Omental fat pad (tissue), 4 donors: ENCODE measurements around the gene MAML1. TPM values are rescaled to one million over a fixed set of nuclear protein-coding genes. Genes with fewer than 3 reads are reported as not detected.

Experiments used
- ATAC-seq: fragments of 150-250 bp; one replicate; pipeline ENCODE4 v1.9.1; 2016; ENCODE audit warnings: mild to moderate bottlenecking, moderate library complexity; ENCODE audit not compliant: low FRiP score
- DNase-seq: peaks from one replicate; pipeline ENCODE4 v3.0.0-alpha.2; 2019; ENCODE audit warnings: low spot score
- total RNA-seq, 4 donors: library from RNA; depleted of rRNA; stranded (reverse); fragments of >200 nt; gene quantifications; one replicate each; pipeline ENCODE4 v1.1.0, GENCODE V29; 2016
- TF ChIP-seq, protein P1 (sequence below), 3 donors: fragments of 450-650 bp; IDR thresholded peaks; one replicate each; pipeline ENCODE4 v1.5.1; 2016 to 2017; ENCODE audit warnings: antibody characterized with exemption in 3 of 3, mild to moderate bottlenecking in 3 of 3, moderate library complexity in 2 of 3

MAML1 gene
- total RNA-seq, 4 donors from 2014 or later = 12.6 to 28.1 (median 21.1) TPM

DNA sequence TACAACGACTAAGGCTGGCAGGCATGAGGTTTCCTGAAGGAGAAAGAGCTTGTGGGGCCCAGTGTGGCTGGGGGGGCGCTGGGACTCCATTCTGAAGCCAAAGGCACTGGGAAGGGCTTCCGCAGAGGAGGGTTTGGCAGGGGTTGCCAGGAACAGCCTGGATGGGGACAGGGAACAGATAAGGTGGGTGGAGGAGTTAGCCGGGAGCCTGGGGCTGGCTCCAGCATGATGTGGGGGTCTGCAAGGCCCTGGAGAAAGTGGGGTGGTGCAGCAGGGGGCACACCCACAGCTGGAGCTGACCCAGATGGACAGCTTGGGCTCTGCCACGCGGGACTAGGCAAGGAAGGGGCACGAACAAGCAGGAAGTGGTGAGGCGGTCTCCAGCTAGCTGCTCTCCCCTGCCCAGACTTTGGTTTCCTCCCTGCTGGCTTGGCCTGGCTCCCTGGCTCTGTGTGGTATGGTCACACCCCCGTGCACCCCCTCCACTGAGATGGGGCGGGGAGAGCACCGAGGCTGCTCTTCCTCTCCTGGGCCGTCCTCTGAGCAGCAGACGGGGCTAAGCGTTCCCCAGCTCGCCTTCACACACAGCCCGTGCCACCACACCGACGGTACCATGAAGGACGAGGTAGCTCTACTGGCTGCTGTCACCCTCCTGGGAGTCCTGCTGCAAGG is 61.0 kb downstream of the MAML1 start, which contains the start of gene LTC4S:
Gene LTC4S, plus strand, starts transcription at position 519 of the 672 bp plus-strand sequence. Its CDS starts 95 bp downstream, at position 614.
- DNase-seq (no peak), ATAC-seq (peak; percentile 49)
- TF ChIP-seq, protein P1, sequence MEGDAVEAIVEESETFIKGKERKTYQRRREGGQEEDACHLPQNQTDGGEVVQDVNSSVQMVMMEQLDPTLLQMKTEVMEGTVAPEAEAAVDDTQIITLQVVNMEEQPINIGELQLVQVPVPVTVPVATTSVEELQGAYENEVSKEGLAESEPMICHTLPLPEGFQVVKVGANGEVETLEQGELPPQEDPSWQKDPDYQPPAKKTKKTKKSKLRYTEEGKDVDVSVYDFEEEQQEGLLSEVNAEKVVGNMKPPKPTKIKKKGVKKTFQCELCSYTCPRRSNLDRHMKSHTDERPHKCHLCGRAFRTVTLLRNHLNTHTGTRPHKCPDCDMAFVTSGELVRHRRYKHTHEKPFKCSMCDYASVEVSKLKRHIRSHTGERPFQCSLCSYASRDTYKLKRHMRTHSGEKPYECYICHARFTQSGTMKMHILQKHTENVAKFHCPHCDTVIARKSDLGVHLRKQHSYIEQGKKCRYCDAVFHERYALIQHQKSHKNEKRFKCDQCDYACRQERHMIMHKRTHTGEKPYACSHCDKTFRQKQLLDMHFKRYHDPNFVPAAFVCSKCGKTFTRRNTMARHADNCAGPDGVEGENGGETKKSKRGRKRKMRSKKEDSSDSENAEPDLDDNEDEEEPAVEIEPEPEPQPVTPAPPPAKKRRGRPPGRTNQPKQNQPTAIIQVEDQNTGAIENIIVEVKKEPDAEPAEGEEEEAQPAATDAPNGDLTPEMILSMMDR (IDR thresholded peaks at IDR 0.05) = no peak

DNA sequence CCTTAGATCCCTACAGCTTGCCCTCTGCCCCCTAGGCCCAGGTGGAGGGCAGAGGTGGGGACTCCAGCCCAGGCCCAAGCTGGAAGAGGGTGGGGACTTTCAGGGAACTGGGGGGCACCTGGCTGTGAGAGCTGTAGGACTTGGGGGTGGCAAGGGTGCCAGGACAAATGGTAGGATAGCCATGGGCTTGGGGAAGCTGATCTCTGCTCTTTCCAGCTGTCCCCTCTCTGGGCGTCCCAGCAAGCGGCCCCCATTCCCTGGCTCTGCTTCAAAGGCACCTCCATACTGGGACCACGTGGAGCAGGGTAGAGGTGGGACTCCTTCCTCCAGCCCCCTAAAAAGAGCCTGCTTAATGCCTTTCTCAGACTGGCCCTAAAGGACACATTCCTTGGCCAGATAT is 61.5 kb downstream of the MAML1 start:
- no peak for ATAC-seq

DNA sequence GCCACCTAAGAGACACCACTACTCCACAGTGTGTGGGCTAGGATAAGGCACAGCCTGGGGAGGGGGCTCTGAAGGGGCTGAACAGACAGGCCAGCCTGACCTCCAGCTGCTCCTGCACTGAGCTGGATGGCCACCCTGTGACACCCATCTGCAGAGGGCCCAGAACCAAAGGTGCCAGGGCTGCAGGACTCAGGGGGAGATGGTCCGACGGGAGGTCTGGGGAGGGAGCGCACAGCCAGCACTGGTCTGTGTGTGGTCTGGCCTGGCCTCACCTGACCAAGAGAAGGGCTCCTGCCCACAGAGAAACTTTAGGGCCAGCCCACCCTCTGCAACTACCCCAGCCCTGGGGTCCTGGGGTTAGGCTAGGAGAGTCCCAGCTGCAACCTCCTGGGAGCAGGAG is 62.0 kb downstream of the MAML1 start:
- no peak for DNase-seq
- TF ChIP-seq, protein P1 (IDR thresholded peaks at IDR 0.05) = no peak
- no peak for ATAC-seq

More for the DNA sequence above, 61.5 kb downstream of the MAML1 start:
- DNase-seq = no peak
- TF ChIP-seq, protein P1 (IDR thresholded peaks at IDR 0.05) = no peak

DNA sequence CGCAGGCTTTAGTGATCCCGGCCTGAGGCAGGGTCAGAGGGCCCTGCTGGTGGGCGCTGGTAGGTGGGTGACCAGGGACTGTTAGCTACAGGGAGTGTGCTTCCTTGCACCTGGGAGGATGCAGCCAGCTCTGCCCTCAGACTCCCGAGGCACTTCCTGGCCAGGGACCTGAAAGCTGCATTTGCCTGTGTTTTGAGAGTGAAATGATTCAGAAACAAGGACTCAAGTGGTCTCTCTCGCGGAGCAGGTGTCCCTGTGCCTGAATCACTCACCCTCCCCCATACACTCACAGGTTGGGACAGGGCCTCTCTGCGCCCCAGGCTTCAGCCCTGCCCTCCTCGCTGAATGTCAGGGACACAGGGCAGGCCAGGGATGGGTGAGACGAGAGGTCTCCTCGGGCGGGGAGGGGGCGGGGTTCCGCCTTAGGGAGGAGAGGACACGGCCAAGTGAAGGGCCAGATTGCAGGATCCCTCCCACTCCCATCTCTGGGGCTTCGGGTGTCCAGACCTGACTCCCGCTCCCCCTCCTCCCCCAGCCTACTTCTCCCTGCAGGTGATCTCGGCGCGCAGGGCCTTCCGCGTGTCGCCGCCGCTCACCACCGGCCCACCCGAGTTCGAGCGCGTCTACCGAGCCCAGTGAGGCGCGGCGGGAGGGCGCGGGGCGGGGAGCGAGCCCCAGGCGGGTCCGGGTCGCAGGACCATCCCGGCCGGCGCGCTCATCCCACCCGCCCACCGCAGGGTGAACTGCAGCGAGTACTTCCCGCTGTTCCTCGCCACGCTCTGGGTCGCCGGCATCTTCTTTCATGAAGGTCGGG is 62.6 kb downstream of the MAML1 start:
- TF ChIP-seq, protein P1 (IDR thresholded peaks at IDR 0.05) = no peak
- DNase-seq (no peak), ATAC-seq (no peak)

DNA sequence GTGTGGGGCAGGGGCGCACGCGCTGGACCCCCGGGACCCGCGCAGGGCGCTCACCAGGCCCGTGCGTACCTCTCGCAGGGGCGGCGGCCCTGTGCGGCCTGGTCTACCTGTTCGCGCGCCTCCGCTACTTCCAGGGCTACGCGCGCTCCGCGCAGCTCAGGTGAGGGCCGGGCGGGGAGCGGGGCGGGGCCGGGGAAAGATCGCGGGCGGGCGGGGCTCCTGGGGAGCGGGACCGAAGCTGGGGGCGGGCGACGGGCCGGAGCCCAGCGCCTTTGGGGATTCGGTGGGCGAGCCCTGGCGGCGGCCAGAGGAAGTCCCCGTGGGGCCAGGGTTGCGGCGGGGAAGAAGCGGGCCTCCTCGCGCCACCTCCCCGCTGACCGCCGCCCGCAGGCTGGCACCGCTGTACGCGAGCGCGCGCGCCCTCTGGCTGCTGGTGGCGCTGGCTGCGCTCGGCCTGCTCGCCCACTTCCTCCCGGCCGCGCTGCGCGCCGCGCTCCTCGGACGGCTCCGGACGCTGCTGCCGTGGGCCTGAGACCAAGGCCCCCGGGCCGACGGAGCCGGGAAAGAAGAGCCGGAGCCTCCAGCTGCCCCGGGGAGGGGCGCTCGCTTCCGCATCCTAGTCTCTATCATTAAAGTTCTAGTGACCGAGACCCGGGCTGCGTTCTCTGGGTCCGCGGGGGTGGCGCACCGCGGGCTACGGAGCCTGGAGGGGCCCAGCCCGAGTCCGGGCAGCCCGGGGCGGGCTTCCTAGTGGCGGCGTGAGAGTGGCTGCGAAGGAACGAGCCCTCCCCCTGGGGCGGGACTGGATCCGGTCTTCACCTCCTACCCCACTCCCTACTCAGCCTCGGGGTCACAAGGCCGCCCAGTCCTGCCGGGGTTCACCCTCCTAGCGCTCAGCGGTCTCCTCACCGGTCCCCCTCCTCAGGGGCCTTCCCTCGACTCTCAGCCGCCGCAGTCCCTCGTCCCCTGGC is 63.5 kb downstream of the MAML1 start:
- TF ChIP-seq, protein P1 (IDR thresholded peaks at IDR 0.05) = peak in 2 of 3 donors; percentile 18 to 72
- ATAC-seq (peak; percentile 81), DNase-seq (no peak)

DNA sequence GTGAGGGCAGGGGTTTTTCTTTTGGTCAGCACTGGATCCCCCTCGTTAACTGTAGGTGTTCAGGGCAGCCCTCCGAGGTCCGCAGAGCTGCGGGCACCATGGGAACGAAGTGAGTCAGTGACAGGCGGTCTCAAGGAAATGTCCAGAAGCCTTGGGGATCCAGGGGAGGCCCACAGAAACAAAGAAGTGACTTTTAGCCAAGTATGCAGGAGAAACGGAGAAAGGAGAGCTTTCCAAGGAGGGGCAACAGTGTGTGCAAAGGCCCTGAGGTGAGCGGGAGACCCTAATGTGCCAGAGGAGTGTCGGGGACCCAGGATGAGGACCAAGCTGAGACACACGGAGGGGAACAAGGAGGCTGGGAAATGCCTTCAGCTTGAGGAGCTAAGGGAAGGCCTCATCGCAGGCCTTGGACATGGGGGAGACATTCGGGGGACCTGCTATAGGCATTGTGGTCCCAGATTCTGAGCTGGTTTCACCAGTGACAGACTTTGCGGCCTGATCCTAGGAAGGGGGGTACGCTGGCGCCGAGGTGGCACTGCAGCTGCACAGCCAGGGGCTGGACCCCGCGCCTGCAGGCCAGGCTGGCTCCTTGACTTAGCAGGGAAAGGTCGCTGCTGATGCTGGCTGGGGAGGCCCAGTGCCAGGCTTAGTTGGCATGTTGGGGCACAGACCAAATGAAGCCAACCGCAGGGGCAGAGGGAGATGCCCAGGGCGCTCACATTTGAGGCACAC is 64.4 kb downstream of the MAML1 start:
- TF ChIP-seq, protein P1 (IDR thresholded peaks at IDR 0.05) = no peak
- no peak for ATAC-seq
- no peak for DNase-seq
